Astrocyte of the hippocampus (primary cell): ENCODE results near the gene ENTPD7.
"Not testable (repeated sequence)": the region's sequence is repeated elsewhere in the genome, so short reads cannot be mapped to it uniquely, and the experiment has no call there.

Experiments
- DNase-seq: peaks from one replicate; pipeline ENCODE4 v3.0.0; 2011; ENCODE audit warnings: low read depth, low spot score

ENTPD7 gene

DNA sequence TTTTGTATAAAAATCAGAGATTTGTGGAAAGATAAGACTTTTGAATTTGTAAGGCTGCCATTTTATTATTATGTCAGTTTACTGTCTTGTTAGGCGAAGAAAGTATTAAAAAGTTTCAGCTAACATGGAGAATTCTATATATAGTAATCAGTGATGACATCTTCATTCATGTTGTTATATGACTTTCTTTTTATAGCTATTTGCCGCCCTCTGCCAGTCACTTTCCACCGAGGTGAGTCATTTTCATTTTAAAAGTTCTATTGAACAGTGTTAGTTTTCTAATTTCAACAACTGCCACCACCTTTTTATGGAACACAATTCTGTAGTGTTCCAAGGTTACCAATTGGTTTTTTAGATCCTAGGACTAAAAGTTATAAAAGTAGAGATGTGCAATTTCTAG is 84.5 kb downstream of the ENTPD7 start:
- no peak for DNase-seq

- not testable (repeated sequence) for DNase-seq
Measured at GRCh38 chr10:99746166-99746565, 86.9 kb downstream of the ENTPD7 start.

DNA sequence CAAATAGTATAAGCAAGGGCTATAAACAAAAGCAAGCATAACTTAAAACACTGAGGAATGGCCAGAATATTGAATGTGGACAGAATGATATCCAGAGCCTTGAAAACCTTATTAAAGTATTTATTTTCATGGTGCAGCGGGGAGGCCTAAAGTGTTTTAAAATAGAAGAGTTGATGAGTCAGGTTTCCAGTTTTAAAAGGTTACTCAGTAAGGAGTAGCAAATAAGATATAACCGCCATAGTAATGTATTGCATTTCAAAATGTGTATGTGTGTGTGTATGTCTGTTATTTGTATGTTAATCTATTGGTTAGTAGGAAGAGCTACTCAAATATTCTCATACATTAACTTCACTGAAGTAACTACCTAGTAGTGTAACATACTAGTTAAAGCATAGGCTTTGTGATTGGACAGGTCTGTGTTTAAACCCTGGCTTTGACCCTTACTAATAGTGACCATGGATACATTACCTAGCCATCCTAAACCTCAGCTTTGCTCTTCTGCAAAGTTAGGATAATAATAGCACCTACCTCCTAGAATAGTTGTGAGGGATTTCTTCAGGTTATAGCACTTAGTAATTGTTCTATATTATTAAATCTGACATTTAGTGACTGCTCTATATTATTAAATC is 89.6 kb downstream of the ENTPD7 start:
- no peak for DNase-seq

- no peak for DNase-seq
Measured at GRCh38 chr10:99750641-99751040, 91.3 kb downstream of the ENTPD7 start.

DNA sequence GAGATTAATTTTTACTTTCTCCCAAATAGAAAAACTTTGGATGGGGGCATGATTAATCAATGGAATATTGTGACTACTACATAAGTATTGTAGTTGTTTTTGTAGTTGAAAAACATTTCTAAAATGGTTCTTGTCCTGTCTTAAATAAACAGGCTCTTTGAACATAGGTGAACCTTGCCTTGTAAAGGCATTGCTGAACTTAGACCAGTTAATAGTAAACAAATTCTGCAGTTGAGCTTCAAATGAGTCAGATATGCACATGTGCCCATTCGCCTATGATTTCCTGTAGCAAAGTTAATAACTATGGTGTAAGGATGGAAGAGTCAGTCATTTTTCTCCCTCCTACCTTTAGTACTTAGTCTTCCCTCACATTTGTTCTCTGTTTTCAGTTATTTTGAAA is 95.4 kb downstream of the ENTPD7 start:
- DNase-seq, result no peak
